Activated gamma-delta T cell treated with Interleukin-2 at 50 U/mL for 16 hours (primary cell): ENCODE measurements around the gene SETD1B.
"Not testable (repeated sequence)": the region's sequence is repeated elsewhere in the genome, so short reads cannot be mapped to it uniquely, and the experiment has no call there.

Experiments
- DNase-seq: peaks from one replicate; pipeline ENCODE4 v3.0.0-alpha.2; 2020

SETD1B gene

GRCh38 chr12:121828306-121828705 lies 24.5 kb downstream of the SETD1B start:
- no peak for DNase-seq

GRCh38 chr12:121828826-121829225 lies 25.0 kb downstream of the SETD1B start:
- DNase-seq = no peak

GRCh38 chr12:121829250-121829918 lies 25.6 kb downstream of the SETD1B start:
- DNase-seq = no peak

GRCh38 chr12:121830134-121830533 lies 26.3 kb downstream of the SETD1B start:
- no peak for DNase-seq

- no peak for DNase-seq
Observed at GRCh38 chr12:121830588-121831265, 26.9 kb downstream of the SETD1B start.

GRCh38 chr12:121831571-121832245 lies 27.9 kb downstream of the SETD1B start:
- DNase-seq = no peak

- DNase-seq = no peak
Observed at GRCh38 chr12:121837680-121838079, 33.9 kb downstream of the SETD1B start.

GRCh38 chr12:121838126-121838525 lies 34.3 kb downstream of the SETD1B start:
- no peak for DNase-seq

- DNase-seq = peak; percentile 100
Observed at GRCh38 chr12:121839106-121839992, 35.5 kb downstream of the SETD1B start.

- no peak for DNase-seq
Observed at GRCh38 chr12:121839993-121840761, 36.4 kb downstream of the SETD1B start.

- no peak for DNase-seq
Observed at GRCh38 chr12:121843236-121843982, 39.6 kb downstream of the SETD1B start.

GRCh38 chr12:121845701-121846100 lies 41.9 kb downstream of the SETD1B start:
- no peak for DNase-seq

- DNase-seq = no peak
Observed at GRCh38 chr12:121849211-121849610, 45.4 kb downstream of the SETD1B start.

GRCh38 chr12:121849665-121850064 lies 45.9 kb downstream of the SETD1B start:
- no peak for DNase-seq

- DNase-seq = not testable (repeated sequence)
Observed at GRCh38 chr12:121852392-121852791, 48.6 kb downstream of the SETD1B start.

- DNase-seq = no peak
Observed at GRCh38 chr12:121857322-121858246, 53.8 kb downstream of the SETD1B start.

GRCh38 chr12:121858318-121858661 lies 54.5 kb downstream of the SETD1B start:
- no peak for DNase-seq

GRCh38 chr12:121858662-121859572 lies 55.1 kb downstream of the SETD1B start, which contains the start of gene HPD:
Gene HPD (minus strand): TSS chr12:121858859. CDS start chr12:121858823, 36 bp downstream.
- DNase-seq = no peak

GRCh38 chr12:121860257-121860656 lies 56.4 kb downstream of the SETD1B start:
- DNase-seq = no peak
